HG03378 (cell line): Measurements from ENCODE around the gene NPLOC4.
"Not testable (repeated sequence)": the region's sequence is repeated elsewhere in the genome, so short reads cannot be mapped to it uniquely, and the experiment has no call there.

ENCODE experiments used
- ATAC-seq: cut with Tn5 transposase; IDR thresholded peaks from one replicate; pipeline ENCODE4 v1.9.1; 2021; ENCODE audit warnings: mild to moderate bottlenecking, moderate library complexity; ENCODE audit not compliant: unreplicated experiment

Gene NPLOC4

DNA sequence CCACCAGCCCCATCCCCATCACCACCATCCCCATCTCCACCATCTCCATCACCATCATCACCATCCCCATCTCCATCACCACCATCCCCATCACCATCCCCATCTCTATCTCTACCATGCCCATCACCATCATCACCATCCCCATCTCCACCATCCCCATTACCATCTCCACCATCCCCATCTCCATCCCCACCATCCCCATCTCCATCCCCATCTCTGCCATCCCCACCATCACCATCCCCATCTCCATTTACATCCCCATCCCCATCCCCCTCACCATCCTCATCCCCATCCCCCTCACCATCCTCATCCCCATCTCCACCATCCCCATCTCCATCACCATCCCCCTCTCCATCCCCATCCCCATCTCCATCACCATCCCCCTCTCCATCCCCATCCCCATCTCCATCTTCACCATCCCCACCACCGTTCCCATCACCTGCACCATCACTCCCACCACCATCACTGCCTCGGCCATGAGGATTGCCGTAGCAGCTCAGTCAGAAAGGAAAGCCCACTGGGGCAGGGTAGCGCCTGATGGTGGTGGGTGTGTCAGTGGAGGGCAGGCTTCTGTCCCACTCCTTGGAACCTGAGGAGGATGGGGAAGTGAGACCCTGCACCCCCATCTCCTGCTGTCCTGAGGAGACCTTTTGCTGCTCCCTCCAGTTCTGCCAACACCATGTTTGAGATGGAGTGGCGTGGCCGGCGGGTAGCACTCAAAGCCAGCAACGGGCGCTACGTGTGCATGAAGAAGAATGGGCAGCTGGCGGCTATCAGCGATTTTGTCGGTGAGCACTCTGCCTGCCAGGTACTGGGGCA lies 101.2 kb downstream of the NPLOC4 start:
- no peak for ATAC-seq

DNA sequence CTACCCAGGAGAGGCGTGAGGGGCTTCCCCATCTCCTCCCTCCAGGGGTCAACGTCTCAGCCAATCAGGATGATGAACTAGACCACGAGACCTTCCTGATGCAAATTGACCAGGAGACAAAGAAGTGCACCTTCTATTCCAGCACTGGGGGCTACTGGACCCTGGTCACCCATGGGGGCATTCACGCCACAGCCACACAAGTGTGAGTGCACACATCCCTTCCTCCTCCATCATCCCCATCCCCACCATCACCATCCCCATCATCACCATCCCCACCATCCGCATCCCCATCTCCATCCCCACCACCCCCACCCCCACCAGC lies 101.9 kb downstream of the NPLOC4 start:
- no peak for ATAC-seq

DNA sequence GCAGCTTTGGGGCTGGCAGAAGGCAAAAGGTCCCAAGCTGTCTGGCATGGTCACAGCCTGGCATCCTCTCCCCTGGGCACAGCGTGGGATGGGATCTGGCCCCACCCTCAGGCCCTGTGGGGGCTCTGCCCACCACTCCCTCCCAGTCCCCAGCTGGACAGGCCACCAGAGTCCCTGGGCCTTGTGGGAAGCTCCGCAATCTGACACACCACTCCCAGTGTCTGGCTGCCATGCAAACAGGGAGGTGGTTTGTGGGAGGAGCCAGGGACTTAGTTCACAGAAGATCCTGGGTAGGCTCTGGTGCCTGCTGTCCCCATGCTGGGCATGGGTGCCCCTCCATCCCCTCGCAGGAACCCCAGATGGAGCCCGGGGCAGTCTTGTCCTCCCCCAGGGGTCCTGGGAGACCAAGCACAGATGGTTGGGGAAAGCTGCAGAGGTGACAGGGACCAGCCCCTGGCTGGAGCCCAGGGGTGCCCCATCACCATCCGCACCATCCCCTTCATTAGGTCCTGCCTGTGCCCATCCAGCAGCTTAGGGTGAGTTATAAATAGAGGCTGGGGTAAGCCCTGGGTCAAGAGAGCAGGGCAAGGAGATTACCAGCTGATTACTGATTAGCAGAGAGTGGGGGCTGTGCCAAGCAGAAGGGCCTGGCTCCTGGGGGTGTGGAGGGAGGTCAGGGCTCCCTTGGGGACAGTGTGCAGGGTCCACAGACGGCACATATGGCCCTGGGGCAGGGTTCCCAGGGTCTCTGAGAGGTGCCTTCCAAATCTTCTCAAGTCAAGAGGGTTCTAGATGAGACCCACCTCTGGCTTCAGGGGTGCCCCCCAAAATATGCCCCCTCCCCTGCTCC lies 102.5 kb downstream of the NPLOC4 start:
- no peak for ATAC-seq

DNA sequence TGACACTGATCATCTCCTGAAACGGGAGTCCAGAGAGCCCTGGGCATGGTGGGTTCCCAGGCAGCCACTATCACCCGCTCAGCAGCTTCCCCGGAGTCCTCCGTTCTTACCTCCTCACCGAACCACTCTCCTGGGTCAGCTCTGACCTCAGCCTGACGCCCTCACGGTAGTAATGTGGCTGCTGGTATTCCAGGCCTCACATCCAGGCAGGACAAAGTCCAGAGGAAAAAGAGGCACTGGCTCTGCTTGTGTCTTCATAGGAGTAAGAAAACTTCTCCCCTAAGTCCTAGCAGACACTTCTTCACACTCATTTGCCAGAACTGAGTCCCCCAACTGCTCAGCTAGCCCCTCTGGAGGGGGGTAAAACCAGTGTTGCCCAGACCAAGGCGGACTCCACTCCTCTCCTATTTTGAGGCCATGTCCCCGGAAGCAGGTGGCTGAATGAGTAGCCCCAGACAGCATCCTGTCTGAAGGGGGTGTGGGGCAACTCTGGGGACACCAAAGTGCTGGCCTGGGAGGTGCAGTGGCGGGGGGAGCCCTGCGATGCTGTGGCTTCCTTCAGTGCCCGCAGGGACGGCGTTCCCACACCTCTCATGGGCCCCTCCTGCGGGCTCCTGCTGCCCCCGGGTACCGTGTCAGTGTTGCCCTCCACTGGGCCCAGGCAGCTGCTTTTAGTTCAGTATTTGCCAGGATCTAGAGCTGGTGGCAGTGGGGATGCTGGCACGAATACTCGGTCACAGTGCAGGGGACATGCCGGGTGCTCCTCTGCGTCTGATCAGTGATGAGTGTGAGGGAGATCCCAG lies 103.4 kb downstream of the NPLOC4 start:
- ATAC-seq: no peak

DNA sequence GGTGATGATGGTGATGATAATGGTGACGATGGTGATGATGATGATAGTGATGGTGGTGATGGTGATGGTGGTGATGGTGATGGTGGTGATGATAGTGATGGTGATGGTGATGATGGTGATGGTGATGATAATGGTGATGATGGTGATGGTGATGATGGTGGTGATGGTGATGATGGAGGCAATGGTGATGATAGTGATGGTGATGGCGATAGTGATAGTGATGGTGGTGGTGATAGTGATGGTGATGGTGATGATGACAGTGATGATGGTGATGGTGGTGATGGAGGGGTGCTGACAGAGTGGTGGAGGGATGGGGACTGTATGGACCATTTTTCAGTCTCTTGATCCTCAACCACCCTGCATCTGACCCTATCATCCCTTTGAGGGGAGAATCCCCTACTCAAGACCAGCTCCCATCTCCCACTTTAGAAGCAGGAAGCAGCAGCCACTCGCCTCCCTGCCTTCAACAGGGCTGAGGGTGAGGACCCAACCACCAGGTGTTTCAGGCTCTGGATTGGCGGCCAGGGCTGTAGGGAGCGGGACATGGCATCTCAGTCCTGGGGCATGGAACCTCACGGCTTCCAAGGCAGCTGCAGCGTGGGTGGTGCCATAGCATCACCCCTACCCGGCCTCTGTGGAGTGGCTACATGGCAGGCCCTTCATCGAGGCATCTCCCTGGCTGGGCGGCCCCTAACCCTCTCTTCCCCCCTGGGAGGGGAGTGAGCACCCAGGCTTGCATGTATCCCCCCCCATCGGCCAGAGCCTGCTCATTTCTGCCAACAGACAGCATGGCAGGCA lies 104.2 kb downstream of the NPLOC4 start:
- no peak for ATAC-seq

DNA sequence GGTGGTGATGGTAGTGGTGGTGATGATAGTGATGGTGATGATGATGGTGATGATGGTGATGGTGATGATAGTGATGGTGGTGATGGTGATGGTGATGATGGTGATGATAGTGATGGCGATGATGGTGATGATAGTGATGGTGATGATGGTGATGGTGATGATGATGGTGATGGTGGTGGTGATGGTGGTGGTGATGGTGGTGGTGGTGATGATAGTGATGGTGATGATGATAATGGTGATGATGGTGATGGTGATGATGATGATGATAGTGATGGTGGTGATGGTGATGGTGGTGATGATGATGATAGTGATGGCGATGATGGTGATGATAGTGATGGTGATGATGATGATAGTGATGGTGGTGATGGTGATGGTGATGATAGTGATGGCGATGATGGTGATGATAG lies 104.9 kb downstream of the NPLOC4 start:
- ATAC-seq: not testable (repeated sequence)

DNA sequence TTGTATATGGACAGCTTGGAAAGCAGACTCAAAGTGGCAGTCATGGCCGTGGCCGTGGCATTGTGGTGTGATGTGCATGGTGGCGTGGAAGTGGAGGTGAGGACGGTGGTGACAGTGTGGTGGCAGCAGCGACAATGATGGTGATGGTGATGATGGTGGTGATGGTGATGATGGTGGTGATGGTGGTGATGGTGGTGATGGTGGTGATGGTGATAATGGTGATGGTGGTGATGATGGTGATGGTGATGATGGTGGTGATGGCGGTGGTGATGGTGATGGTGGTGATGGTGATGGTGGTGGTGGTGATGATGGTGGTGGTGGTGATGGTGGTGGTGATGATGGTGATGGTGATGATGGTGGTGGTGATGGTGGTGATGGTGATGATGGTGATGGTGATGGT lies 105.9 kb downstream of the NPLOC4 start:
- ATAC-seq: not testable (repeated sequence)

DNA sequence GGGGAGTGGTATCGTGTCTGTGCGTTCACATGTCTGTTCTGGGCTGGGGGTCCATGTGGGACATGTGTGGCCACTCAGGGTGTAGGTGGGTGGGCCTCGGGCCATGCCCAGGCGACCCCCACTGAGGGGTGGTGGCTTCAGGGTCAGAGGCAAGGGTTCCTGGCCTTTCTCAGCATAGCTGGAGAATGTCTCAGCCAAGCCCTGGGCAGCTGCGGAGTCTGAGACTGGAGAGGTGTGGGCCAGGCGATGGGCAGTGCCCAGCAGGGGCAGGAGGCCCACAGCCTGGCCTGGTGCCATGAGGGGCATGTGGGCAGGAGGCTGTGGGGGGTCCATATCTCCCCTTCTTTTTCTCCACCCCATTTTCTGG lies 107.5 kb downstream of the NPLOC4 start:
- ATAC-seq: no peak

DNA sequence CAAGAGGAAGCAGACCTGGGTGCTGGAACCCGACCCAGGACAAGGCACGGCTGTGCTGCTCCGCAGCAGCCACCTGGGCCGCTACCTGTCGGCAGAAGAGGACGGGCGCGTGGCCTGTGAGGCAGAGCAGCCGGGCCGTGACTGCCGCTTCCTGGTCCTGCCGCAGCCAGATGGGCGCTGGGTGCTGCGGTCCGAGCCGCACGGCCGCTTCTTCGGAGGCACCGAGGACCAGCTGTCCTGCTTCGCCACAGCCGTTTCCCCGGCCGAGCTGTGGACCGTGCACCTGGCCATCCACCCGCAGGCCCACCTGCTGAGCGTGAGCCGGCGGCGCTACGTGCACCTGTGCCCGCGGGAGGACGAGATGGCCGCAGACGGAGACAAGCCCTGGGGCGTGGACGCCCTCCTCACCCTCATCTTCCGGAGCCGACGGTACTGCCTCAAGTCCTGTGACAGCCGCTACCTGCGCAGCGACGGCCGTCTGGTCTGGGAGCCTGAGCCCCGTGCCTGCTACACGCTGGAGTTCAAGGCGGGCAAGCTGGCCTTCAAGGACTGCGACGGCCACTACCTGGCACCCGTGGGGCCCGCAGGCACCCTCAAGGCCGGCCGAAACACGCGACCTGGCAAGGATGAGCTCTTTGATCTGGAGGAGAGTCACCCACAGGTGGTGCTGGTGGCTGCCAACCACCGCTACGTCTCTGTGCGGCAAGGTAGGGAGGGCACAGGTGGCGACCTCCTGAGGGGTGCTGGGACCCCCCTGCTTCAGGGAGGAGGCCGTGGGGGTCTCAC lies 108.1 kb downstream of the NPLOC4 start:
- no peak for ATAC-seq

DNA sequence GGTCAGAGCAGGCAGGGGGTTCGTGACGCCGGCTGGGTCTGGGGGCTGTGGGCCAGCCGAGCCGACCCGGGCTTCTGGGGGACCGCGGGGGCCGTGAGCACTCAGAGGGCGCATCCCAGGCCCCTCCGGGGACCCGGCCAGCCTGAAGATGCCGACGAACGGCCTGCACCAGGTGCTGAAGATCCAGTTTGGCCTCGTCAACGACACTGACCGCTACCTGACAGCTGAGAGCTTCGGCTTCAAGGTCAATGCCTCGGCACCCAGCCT lies 108.6 kb downstream of the NPLOC4 start:
- ATAC-seq: no peak

DNA sequence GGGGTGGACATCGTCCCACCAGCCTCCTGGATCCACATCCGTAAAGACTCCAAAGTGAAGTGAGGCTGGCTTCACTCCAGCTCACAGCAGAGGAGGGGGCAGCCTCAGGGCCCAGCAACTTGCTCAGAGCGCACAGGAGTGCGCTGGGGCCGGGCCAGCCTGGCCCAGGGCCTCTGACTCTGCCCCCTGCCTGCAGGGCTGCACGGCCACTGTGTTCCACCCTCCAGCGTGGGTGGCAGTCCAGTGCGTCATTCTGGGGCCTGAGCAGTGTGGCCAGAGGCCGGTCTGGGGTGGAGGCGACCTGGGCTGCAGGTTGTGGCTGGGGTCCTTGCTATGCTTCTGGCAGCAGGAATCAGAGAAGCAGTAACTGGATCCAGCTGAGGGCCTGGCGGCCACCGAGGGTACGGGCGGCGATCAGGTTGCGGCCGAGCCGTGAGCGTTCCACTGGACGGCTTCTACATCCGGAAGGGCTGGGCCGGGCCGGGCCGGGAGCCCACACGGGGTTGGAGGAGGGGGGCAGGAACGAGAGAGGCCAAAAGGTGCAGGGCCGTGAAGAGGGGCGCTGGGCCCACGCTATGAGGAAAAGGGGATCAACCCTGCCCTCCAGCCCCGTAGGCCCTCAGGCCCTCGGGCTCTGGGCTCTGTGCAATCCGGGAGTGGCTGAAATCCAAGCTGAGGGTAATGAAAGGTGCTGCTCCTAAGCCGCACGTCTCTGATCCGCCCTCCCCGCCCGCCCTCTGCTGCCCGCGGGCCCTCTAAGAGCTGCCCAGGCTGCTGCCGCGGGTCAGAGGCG lies 109.1 kb downstream of the NPLOC4 start, which contains the start of gene FSCN2:
FSCN2 (plus strand) TSS at position 787 of the 793 bp plus-strand sequence. CDS start 155 bp downstream, outside the sequence.
- ATAC-seq: no peak

DNA sequence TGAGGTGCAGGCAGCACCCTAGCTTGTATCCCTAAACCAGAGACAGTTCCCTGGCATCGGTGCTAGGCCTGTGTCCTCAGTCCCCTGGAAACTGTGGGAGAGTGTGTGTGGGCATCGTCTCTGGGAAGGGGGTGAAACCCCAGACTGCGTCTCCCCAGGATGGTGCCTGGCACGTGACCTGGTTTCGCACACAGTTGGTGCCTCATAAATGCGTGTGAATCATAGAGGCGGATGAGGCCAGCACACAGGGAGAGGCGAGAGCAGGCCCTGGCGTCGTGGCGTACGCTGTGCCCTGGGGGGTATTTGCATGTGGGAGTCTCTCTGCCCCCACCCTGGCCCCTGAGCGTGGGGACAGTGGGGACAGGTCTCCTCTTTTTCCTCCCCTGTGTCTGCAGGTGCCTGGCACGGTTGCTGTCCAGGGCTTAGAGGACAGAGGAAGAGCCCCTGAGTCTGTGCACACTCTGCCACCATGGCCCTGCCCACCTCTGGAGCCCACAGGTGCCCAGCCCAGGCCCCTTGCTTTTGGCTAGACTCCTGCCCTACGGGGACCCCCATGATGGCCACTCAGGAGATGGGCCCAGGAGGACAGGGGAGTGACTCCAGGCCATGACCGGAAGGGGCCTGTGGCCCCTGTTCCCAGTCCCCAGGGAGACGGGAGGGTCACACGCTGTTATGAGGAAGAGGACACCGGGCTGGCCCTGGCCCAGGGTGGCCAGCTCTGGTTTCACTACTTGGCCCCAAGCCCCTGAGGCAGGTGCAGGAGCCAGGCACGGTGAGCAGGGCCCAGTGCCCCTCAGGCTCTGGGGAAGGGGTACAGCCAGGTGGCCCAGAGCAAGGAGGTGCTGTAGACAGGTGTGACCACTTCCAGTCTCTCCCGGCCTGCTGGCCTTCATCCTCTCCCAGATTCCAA lies 110.0 kb downstream of the NPLOC4 start:
- ATAC-seq: no peak

DNA sequence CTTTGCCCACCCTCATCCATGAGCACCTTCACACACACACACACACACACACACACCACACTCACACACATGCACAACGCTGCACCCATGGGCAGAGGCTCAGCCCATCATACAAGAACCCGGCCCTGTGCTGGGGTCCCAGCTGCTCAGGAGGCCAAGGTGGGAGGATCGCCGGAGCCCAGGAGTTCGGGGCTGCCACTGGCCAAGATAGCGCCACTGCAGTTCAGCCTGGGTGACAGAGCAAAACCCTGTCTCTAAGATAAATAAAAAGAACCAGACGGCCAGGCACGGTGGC lies 112.1 kb downstream of the NPLOC4 start:
- ATAC-seq: no peak

DNA sequence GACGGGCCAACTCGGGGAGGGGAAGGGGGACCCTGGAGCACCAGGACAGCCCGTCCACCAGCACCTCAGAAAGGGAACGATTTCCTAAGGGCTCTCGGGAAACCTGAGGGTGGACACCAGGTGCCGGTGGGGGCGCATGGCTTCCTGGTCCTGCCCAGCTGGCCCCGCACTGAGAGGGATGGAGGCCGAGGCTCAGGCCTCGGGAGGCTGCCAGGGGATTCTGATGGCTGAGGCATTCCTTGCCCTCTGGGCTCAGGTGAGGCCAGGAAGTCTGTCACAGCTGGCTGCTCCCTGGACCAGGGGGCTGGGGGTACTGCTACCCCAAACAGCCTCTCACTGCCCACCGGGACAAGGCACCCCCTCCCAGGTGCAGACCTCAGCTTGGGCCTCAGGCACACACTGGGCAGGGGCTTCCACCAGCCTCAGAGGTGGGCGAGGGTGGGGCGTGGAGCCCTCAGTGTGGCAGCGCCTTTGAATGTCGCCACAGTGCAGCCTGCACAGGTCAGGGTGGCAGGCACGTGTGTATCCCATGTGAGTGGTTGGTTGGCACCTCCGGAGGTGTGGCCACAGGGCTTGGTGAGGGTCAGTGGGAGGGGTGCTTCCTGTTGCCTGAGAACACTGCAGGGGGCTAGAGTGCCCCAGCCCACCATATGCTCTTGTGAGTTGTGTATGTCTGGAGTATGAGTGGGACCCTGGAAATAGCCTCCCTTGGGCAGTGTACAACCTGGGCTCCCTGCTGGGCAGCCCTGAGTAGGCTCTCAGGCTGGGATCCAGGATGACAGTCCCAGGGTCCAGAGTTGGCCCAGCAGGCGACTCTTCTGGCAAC lies 112.7 kb downstream of the NPLOC4 start:
- no peak for ATAC-seq

DNA sequence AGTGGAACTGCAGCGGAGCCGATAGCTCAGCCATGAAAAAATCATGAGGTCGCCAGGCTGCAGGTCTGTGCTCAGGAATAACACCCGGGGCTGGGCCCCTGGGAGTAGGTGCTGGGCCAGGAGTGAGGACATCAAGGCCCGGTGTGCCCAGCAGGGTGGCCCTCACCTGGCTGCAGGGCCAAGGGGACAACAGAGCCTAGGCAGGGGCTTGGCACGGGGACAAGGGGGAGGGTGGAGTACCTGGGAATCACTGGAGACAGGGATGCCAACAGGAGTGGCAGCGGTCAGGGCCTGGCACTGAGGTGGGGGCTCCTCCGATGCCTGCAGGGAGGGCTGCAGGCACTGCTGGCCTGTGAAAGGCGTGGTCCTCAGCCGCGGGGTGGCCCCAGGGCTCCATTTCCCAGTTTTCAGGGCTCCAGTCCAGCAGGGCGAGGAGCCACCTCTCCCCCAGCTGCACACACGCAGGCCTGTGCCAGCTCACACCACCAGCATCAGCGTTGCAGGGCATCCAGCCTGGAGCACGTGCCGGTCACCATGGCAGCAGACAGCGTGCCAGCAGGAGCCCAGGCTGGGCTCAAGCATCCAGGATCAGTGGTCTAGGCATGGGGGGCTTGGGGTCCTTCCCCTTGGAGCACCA lies 113.4 kb downstream of the NPLOC4 start:
- no peak for ATAC-seq

DNA sequence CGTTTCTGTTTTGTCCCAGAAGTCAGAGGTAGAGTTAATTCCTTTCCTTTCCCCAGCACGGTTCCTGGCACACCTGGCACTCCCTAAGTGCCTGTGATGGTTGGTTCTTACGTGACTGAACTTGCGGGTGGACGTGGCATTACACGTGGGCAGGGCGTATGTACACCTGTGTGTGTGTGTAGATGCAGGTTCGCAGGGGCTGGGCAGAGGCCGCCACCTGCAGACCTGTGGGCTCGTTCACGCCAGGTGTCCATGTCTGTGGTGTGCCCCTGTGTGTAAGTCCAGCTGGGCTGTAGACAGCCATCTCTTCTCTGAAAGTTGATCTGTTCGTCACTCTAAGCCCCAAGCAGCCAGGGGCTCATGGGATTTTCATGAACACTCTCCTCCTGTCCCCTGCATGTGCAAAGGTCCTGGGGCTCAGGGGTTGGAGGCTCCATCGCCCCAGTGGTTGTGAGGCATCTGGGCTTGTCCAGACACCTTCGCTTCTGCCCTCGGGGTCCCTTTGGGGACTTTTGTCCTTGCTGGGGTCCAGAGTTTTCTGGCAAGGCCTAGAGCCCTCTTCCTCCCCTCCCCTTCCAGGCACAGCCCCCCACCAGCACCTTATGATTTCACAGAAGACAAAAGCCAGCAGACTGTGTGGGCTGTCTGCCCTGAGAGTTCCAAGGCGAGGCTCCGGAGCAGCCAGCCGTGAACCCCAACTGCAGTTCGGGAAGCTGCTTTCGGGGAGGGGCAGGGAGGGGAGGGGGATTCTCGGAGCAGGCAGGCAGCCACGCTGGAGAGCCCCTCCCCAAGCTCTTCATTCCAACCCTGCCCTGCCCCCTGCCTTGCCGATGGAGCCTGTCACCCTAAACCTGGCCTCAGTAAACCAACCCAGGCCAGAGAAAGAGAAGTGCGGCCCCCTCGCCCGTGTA lies 114.2 kb downstream of the NPLOC4 start:
- no peak for ATAC-seq
